ENCODE results near the gene MYLK4. TPM values are rescaled to one million over a fixed set of nuclear protein-coding genes. Genes with fewer than 3 reads are reported as not detected.

Gene MYLK4
- polyA plus RNA-seq, 1 donor from 2014 or later = 1.3 TPM

GRCh38 chr6:2744209-2744771 is 6.4 kb downstream of the MYLK4 start:
- no peak overlapping the region for H3K4me3 ChIP-seq (ENCODE audit: low read length)
- no peaks in the 10 kb centered on the region for H3F3A ChIP-seq (ENCODE audit: insufficient read depth, low read length, poor library complexity, severe bottlenecking)
- no peak overlapping the region for H3K9ac ChIP-seq (ENCODE audit: low read length)
- H3K9me2 ChIP-seq (ENCODE audit: insufficient read depth, low read length) = no peaks in the 10 kb centered on the region
- no peaks in the 10 kb centered on the region for H3K27me3 ChIP-seq (ENCODE audit: insufficient read depth, low read depth, low read length)
- TF ChIP-seq MXI1 (conservative IDR thresholded peaks at IDR 0.05; ENCODE audit: poor library complexity, severe bottlenecking) = no peak
- TF ChIP-seq SMC3 (conservative IDR thresholded peaks at IDR 0.05; ENCODE audit: poor library complexity) = peak; percentile 24
- TF ChIP-seq REST (IDR thresholded peaks at IDR 0.05; ENCODE audit: borderline replicate concordance) = no peak
- peak; percentile 29 for TF ChIP-seq RAD21 (conservative IDR thresholded peaks at IDR 0.05)
- TF ChIP-seq EZH2 (IDR thresholded peaks at IDR 0.05; ENCODE audit: borderline replicate concordance, insufficient read depth, low read length, poor library complexity, severe bottlenecking) = no peak
- TF ChIP-seq POLR2AphosphoS5 (IDR thresholded peaks at IDR 0.05) = no peak
- no peak for TF ChIP-seq TAF1 (IDR thresholded peaks at IDR 0.05; ENCODE audit: low read depth)
- H4K20me1 ChIP-seq (ENCODE audit: insufficient read depth) = no peaks in the 10 kb centered on the region
- H3K79me2 ChIP-seq (replicated peaks; ENCODE audit: insufficient read depth, low read length) = no peaks in the 10 kb centered on the region
- no peak overlapping the region for H2AFZ ChIP-seq (ENCODE audit: low read depth, low read length)
- no peaks in the 10 kb centered on the region for H3K36me3 ChIP-seq (ENCODE audit: insufficient read depth, low read length)
- H3K27ac ChIP-seq (ENCODE audit: low read length) = no peak overlapping the region
- H3K4me2 ChIP-seq (ENCODE audit: low read length) = no peak overlapping the region
- no peaks in the 10 kb centered on the region for H3K9me3 ChIP-seq (ENCODE audit: low read length)

GRCh38 chr6:2743280-2744208 is 7.2 kb downstream of the MYLK4 start:
- TF ChIP-seq TAF1 (IDR thresholded peaks at IDR 0.05; ENCODE audit: low read depth) (no peak), REST (IDR thresholded peaks at IDR 0.05; ENCODE audit: borderline replicate concordance) (no peak), POLR2AphosphoS5 (IDR thresholded peaks at IDR 0.05) (no peak), EZH2 (IDR thresholded peaks at IDR 0.05; ENCODE audit: borderline replicate concordance, insufficient read depth, low read length, poor library complexity, severe bottlenecking) (no peak), MXI1 (conservative IDR thresholded peaks at IDR 0.05; ENCODE audit: poor library complexity, severe bottlenecking) (no peak), RAD21 (conservative IDR thresholded peaks at IDR 0.05) (no peak), CTCF (IDR thresholded peaks at IDR 0.05; ENCODE audit: poor library complexity, severe bottlenecking) (no peak), EP300 (conservative IDR thresholded peaks at IDR 0.05; ENCODE audit: poor library complexity, severe bottlenecking) (no peak), SMC3 (conservative IDR thresholded peaks at IDR 0.05; ENCODE audit: poor library complexity) (no peak)
- no peaks in the 10 kb centered on the region for H3K9me2 ChIP-seq (ENCODE audit: insufficient read depth, low read length)
- H3K79me2 ChIP-seq (replicated peaks; ENCODE audit: insufficient read depth, low read length) = no peaks in the 10 kb centered on the region
- no peaks in the 10 kb centered on the region for H3F3A ChIP-seq (ENCODE audit: insufficient read depth, low read length, poor library complexity, severe bottlenecking)
- H3K9ac ChIP-seq (ENCODE audit: low read length) = no peak overlapping the region
- H4K20me1 ChIP-seq (ENCODE audit: insufficient read depth) = no peaks in the 10 kb centered on the region
- H3K27me3 ChIP-seq (ENCODE audit: insufficient read depth, low read depth, low read length) = no peaks in the 10 kb centered on the region
- H3K4me2 ChIP-seq (ENCODE audit: low read length) = no peak overlapping the region
- H3K27ac ChIP-seq (ENCODE audit: low read length) = no peak overlapping the region
- no peaks in the 10 kb centered on the region for H3K36me3 ChIP-seq (ENCODE audit: insufficient read depth, low read length)
- no peak overlapping the region for H2AFZ ChIP-seq (ENCODE audit: low read depth, low read length)
- no peaks in the 10 kb centered on the region for H3K9me3 ChIP-seq (ENCODE audit: low read length)
- no peak overlapping the region for H3K4me3 ChIP-seq (ENCODE audit: low read length)
